A172 (cell line): ENCODE results near the gene PLCB1. TPM values are rescaled to one million over a fixed set of nuclear protein-coding genes. Genes with fewer than 3 reads are reported as not detected.

Source experiments
- DNase-seq: peaks from one replicate; pipeline ENCODE4 v3.0.0-alpha.2; 2015; ENCODE audit warnings: low spot score
- total RNA-seq: library from RNA; depleted of rRNA; stranded (reverse); fragments of >200 nt; shearing (Covaris generic); gene quantifications from 2 replicates; pipeline ENCODE4 v1.2.3, GENCODE V29; 2014

PLCB1 gene
- total RNA-seq, 1 experiment from 2014 or later = 0.43 TPM

GRCh38 chr20:8129211-8129976 lies 2.7 kb upstream of the PLCB1 start:
- no peak for DNase-seq

DNA sequence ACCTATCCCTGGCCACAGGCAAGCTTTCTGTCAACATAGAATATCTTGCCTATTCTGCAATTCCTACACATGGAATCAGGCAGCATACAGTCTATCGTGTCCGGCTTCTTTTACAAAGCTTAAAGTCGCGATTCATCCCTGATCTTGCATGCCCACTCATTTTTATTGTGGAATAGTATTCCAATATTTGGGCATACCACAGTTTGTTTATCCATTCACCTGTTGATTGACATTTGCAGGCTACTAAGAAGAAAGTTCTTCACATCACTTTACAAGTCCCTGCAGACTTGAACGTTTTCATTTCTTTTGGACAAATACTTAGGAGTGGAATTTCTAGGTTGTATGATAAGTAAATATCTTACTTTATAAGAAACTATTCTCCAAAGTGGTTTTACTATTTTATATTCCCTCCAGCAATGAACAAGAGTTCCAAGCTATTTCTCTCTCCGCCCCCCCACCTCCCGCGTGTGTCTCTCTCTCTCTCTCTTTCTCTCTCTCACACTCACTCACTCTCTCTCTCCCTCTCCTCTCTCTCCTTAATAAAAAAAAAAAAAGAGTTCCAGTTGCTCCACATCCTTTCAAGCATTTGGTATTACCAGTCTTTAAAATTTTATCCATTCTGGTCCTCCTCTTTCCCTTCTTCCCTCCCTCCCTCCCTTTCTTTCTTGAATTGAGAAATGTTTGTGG lies 1.1 kb upstream of the PLCB1 start:
- no peak for DNase-seq

DNA sequence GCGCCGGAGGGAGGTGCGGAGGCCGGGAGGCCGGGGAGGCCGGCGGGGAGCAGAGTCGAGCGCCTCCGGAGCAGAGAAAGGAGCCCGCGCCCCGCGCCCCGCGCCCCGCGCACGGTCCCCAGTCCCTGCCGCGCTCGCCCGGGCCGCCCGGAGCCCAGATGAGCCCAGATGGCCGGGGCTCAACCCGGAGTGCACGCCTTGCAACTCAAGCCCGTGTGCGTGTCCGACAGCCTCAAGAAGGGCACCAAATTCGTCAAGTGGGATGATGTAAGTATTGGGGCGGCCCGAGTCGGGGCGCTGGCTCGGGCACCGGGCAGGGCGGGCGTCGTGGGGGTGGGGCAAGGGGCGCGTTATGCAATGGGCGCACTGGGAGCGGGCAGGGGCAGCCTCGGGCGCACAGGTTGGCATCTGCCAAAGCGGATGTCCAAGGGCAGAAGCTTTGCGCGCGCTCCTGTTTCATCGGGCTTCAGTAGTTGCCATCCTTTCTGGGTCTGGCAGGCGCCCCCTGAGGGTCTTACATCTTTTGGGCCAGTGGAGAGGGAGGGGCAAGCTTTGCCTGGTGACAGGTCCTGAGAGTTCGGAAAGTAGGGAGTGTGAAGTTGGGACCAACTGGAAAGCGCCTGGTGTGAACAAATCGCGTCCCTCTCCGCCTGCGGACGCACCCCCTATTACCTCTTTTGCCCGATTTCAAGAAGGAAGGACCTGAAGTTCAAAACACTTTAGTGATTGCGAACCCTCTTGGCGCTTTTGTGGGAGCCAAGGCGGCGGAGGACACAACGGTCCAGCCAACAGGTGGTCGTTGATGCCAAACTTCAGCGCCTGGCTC lies 631 bp downstream of the PLCB1 start:
- DNase-seq = no peak

DNA sequence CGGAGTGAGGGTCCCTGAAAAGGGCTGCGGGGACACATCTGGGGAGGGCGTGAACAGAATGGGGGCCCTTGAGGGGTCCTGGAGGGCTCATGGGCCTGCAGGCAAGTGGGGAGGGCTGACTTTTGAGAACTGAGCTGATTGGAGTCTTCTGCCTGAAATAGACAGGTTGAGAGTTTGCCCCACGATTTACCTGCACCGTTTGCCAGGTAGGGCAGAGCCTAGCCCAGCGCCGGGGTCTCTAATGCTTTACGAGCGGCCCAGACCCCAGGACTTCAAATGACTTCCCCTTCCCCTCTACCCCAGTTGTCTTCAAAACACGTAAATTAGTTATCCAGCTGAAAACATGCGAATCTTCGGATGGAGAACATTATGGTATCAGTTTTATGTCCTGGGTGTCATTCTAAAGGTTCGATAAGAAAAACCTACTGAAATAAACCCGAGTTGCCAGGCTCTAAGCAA lies 1.3 kb downstream of the PLCB1 start:
- DNase-seq = no peak

DNA sequence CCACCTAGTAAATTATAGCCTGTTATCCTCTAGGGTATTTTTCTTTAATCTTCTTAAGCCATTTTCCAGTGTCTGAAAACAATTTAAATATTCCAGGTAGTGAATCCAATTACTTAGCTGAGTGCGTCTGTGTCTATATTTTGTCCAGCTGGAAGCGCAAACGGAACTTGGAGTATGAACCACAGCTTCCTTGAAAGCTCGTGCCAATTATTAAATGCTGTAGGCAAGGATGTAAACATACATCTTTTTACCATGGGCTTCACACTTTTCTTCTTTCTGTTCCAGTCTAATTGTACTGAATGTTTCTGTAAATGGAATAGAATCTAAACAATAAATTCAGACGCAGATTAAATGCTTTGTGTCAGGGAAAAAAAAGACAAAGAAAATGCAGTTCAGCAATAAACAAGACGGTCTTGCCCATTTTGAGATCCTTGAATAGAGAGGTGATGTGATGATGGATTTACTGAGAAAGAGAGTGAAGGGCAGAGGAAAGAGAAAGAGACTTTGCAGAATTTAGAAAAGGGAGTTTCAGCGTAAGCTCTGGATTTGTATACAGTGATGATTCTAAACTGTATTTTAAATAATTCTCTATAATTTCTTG lies 1.9 kb downstream of the PLCB1 start:
- DNase-seq = no peak

- DNase-seq = no peak
Measured at GRCh38 chr20:8139899-8140298, 7.8 kb downstream of the PLCB1 start.

DNA sequence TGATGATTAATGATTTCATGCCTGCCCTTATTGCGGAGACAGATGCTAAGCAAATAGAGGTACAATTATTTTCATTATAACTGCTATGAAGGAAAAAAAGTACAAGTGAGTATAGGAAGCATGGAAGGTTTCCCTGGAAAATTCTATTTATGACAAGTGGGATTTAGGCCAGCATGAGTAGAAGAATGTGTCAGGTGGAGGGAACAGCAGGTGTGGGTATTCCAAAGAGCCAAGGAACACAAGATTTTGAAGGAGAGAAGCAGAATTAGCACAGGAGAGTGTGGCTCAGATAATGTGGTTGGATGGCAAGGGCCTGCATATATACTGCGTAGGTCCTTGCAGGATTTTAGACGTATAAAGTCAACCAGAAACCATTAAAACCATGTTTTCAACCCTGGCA lies 11.4 kb downstream of the PLCB1 start:
- no peak for DNase-seq

GRCh38 chr20:8144282-8145245 lies 12.5 kb downstream of the PLCB1 start:
- no peak for DNase-seq

DNA sequence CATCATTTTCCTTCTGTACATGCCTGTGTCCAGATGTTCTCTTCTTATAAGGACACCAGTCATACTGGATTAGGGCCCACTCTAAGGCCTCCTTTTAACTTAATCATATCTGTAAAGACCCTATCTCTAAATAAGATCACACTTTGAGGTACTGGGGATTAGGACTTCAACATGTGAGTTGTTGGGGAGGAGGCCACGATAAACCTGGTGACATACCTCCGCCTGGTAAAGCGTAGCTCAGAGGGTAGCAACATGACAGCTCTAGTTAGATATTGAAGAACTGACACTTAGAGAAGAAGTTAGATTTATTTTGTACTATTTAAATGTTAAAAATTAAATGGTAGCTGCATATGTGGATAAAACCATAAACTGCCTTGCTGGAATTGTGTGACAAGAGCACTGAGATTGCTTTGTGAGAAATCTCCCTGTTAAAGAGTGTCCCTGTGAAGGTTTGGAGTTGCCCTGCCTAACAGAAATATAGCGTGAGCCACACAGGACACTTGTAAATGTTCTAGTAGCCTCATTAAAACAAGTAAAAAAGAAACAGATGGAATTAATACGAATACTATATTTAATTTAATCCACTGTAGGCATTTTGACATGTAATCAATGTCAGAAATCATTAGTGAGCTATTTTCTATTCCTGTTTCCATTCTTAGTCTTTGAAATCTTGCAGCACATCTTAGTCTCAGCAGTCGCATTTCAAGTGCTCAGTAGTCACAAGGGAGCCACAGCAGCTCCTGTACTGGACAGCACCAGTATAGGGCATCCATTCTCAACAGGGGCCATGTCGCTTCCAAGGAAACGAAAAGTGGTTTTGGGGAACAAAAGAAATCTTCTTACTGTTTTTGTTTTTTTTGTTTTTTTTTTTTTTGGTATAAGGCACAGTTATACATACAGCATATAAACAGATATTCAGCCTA lies 13.4 kb downstream of the PLCB1 start:
- DNase-seq = no peak

- no peak for DNase-seq
Measured at GRCh38 chr20:8147476-8147875, 15.4 kb downstream of the PLCB1 start.

- DNase-seq = no peak
Measured at GRCh38 chr20:8148501-8148900, 16.4 kb downstream of the PLCB1 start.

DNA sequence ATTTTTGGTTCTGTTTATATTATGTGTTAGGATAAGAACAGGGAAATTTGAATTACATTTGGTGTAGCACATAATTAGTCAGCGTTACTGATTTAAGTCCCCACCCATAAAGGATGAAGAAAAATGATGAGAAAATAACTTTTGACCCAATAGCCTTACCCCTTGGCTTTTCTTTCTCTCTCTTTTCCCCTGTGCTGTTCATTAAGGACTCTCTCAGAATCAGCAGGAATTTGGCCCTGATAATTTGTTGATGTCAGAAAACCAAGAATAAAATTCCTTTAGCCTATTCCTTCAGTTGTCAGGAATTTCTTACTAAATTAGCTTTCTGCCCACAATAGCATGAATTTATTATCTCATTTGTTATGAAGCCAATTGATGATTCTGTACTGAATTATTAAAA lies 18.5 kb downstream of the PLCB1 start:
- DNase-seq = no peak

GRCh38 chr20:8151372-8151771 lies 19.3 kb downstream of the PLCB1 start:
- DNase-seq = no peak

GRCh38 chr20:8152183-8152582 lies 20.1 kb downstream of the PLCB1 start:
- no peak for DNase-seq

DNA sequence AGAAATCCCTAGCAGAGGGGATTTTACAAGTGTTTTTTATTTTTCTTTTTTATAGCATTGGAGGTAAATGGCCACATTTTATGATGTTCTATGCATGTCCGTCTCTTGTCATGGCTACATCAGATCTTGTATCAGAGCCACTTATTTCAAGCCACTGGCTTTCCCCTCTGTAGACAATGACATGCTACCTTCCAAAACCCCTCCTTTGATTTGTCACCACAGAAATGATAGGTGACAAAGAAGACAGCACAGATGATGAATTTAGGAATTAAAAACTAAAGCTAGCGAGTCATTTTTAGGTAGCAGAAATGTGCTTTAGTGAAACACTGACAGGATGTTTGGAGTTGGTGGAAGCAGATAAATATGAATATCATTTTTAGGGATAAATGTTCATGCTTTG lies 20.8 kb downstream of the PLCB1 start:
- no peak for DNase-seq

DNA sequence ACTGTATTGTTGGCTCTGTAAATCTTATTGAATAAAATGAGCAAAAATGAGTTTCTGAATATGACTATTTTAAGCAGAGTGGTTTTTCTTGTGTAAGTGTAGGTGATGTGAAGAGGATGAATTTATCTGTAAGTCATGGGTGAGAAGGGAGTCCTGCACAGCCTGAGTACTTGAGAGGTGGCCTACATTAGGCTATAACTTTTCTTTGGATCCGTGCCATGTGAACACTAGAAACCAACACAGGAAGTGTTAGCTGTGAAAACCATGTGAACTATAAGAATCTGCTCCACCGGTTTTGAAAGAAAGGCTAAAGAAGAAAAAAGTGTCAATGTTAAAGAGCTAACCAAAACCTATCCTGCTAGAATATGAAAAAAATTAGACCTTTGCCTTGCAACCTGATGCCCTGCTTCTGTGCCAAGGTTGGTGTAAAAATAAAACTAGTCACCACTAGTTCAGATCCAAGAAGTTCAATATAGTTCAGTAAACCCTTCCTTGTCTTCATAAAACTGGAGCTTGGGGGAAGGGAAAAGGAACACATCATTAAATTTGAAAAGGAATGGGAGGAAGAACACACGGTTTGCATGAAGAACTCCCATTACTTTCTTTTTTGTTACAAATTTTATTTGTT lies 21.3 kb downstream of the PLCB1 start:
- no peak for DNase-seq

GRCh38 chr20:8154638-8155037 lies 22.6 kb downstream of the PLCB1 start:
- DNase-seq = no peak

DNA sequence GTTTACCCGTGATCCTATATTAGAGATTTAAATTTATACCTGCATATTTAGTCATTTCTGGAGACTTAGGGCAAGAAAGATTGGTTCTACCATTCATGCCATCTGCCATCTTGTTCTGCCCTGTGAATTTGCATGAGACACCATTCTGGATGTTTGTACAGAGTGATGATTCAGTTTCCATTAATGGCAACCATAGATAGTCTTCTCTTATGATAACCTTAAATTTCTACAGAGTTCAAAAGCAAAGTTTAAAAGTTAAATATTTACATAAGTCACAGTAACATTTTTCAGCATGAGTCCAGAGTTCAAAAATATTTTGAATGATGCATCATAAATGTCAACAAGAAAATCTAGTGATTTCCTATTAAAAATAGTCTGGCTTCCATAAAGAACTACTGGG lies 23.2 kb downstream of the PLCB1 start:
- no peak for DNase-seq

DNA sequence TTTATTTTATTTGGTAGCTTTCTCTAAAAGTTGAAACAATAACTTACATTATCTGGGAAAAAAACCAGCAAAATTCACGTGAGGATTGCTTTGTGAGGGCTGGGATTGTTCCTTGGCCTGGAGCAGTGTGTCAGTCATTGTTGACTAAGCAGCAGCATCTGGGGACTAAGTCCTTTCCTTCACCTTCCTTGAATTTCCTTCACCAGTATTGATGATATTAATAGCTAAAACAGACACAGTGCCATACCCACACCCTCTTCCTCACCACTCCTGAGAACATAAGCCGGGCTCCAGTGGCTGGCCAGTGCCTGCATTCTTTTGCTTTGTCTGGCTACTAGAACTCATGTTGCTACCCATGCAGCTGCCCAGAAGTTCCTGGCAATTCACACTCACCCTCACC lies 23.7 kb downstream of the PLCB1 start:
- no peak for DNase-seq
